Activated CD4-positive, alpha-beta T cell treated with anti-CD3 and anti-CD28 coated beads, Interleukin-2, amount 10 ng/mL, durations not matched to agents 7 days and 5 days (primary cell): ENCODE results near the gene ARHGAP22. TPM values are rescaled to one million over a fixed set of nuclear protein-coding genes. Genes with fewer than 3 reads are reported as not detected.

Experiments
- CTCF ChIA-PET: fragments of 350-600 bp; sonication (Branson Sonifier 250); formaldehyde crosslinking; loops from one replicate; lab custom pipeline; 2021; ENCODE audit warnings: antibody characterized with exemption; lab: Charles Lee
- POLR2A ChIA-PET: fragments of 350-600 bp; sonication (Branson Sonifier 250); formaldehyde crosslinking; loops from one replicate; lab custom pipeline; 2021; ENCODE audit warnings: antibody characterized with exemption; lab: Charles Lee
- DNase-seq: peaks from one replicate; pipeline ENCODE4 v3.0.0-alpha.2; 2020
- H3K27ac Mint-ChIP-seq: one replicate; pipeline ENCODE4 v1.8.0; 2021; ENCODE audit warnings: mild to moderate bottlenecking, moderate library complexity, mixed read lengths
- H3K27me3 Mint-ChIP-seq: one replicate; pipeline ENCODE4 v1.8.0; 2021; ENCODE audit warnings: mixed read lengths
- H3K36me3 Mint-ChIP-seq: one replicate; pipeline ENCODE4 v1.8.0; 2021; ENCODE audit warnings: low read depth, mixed read lengths
- H3K4me1 Mint-ChIP-seq: one replicate; pipeline ENCODE4 v1.8.0; 2021; ENCODE audit warnings: mixed read lengths
- H3K4me3 Mint-ChIP-seq: one replicate; pipeline ENCODE4 v1.8.0; 2021; ENCODE audit warnings: mild to moderate bottlenecking, moderate library complexity, mixed read lengths
- H3K9me3 Mint-ChIP-seq: one replicate; pipeline ENCODE4 v1.8.0; 2021; ENCODE audit warnings: mixed read lengths
- total RNA-seq, 2 experiments: library from RNA; stranded (reverse); gene quantifications; one replicate each; pipeline ENCODE4 v1.2.3, GENCODE V29; 2021

ARHGAP22 gene
- total RNA-seq, 2 experiments from 2014 or later, result not detected

DNA sequence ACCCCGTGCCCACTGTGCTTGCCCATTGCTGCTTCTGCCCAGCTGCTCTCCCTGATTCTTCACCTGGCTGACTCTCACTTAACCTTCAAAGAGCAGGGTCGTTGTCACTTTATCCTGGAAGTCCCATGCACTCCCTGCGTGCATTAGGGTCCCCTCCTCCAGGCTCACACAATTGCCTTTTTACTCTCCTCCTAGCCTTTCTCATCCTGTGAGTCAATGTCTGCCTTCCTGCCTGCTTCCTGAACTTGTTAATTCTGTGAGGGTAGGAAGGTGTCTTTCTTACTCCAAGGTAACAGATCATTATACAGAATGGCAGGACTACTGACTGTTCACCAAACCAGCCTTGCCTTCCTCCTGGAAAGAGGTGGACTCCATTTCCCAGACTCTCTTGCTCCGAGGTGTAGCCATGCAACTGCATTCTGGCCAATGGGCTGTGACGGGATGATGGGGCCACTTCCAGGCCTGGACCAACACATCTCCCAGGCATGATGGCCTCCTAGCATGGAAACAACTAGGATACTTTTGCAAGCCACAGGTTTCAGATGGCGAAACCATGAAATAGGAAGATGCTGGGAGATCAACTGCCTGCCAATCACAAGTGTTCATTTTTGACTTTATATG is 54.7 kb downstream of the ARHGAP22 start:
- no peaks in the 10 kb centered on the region for H3K27me3 Mint-ChIP-seq
- DNase-seq, result no peak
- H3K27ac Mint-ChIP-seq, result no peak overlapping the region
- H3K4me1 Mint-ChIP-seq, result no peaks in the 10 kb centered on the region
- no peak overlapping the region for H3K4me3 Mint-ChIP-seq
- no peaks in the 10 kb centered on the region for H3K36me3 Mint-ChIP-seq
- H3K9me3 Mint-ChIP-seq, result no peaks in the 10 kb centered on the region
- ChIA-PET CTCF (interaction anchor here (1.3 to 1.8 kb wide), 3 partner anchors 10 to 106 kb away, joined by 3 to 7 read pairs (median 3); no protein-coding TSS in a partner anchor), POLR2A (no interaction called here)

DNA sequence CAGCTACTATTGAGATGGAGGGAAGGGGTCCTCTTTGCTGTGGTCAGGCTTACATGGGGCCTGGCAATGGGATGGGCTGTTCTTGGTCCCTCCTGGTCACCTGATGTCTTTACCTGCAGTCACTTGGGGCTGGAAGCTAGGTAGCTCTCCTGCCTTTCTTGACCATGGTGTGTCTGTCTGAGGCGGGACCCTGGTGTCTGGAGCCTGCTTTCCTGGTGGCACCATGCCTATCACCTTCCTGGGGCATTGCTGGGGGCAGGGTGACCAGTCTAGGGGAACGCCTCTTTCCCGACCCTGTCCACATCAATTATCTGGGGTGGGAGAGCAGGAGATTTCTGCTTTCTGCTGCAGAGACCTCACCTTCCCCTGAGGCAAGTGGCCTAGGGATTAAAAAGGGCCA is 55.6 kb downstream of the ARHGAP22 start:
- Mint-ChIP-seq H3K27me3 (no peaks in the 10 kb centered on the region), H3K4me3 (no peak overlapping the region), H3K27ac (no peak overlapping the region), H3K4me1 (no peaks in the 10 kb centered on the region), H3K9me3 (no peaks in the 10 kb centered on the region), H3K36me3 (no peaks in the 10 kb centered on the region)
- POLR2A ChIA-PET, result no interaction called here
- CTCF ChIA-PET, result interaction anchor here (1.2 to 1.4 kb wide), 3 partner anchors 9 to 108 kb away, joined by 3 to 5 read pairs (median 3); no protein-coding TSS in a partner anchor
- DNase-seq, result no peak

DNA sequence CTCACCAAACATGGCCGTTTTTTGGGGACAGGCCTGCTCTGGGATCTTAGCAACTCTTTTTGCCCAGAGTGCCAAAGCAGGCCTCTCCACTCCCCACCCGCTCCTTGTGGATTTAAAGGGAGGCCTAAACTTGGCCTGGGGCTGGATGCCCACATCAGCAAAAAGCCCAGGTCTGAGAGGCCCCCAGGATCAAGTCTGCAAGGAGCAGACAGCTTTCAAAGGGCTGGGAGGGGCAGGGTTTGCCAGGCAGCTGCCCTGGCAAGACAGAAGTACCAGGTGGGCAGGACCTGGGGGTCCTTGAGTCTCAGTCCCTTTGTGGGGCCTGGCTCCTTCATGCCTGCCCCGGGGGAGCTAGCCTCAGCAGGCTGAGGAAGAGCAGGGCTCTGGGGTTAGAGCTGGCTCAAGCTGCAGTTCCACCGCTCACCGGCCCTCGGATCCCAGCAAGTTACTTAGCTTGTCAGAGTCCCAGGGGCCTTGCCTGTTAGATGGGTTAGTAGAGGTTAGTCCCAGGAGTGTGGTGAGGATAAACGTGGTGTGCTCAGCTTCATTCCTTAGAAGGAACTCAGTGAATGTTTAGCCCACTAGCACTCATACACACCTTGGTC is 56.2 kb downstream of the ARHGAP22 start:
- H3K9me3 Mint-ChIP-seq, result no peaks in the 10 kb centered on the region
- no peaks in the 10 kb centered on the region for H3K4me1 Mint-ChIP-seq
- DNase-seq, result no peak
- no peaks in the 10 kb centered on the region for H3K27me3 Mint-ChIP-seq
- CTCF ChIA-PET, result interaction anchor here (1.2 to 1.4 kb wide), 3 partner anchors 9 to 108 kb away, joined by 3 to 5 read pairs (median 3); no protein-coding TSS in a partner anchor
- POLR2A ChIA-PET, result no interaction called here
- no peak overlapping the region for H3K27ac Mint-ChIP-seq
- no peak overlapping the region for H3K4me3 Mint-ChIP-seq
- H3K36me3 Mint-ChIP-seq, result no peaks in the 10 kb centered on the region

DNA sequence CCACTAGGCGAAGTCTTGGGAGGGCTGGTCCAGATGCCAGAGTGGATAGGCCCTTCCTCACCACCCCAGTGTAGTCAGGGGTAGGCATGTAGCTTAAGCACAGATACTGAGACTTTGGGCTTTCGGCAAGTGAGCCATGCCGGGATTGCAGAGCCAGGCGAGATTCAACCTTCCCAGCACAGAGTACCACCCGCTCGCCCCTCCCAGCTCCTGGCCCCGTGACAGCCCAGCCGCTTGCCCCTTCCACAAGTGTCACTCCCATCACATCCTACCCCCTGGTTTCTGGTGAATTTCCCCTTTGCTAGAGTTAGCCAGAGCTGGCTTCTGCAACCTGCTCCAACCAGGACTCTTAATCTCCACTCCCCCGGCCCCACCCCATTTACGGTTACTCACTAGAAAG is 56.9 kb downstream of the ARHGAP22 start:
- DNase-seq, result no peak
- Mint-ChIP-seq H3K9me3 (no peaks in the 10 kb centered on the region), H3K4me3 (no peak overlapping the region), H3K4me1 (no peaks in the 10 kb centered on the region), H3K27ac (no peak overlapping the region), H3K27me3 (no peaks in the 10 kb centered on the region), H3K36me3 (no peaks in the 10 kb centered on the region)
- POLR2A ChIA-PET, result no interaction called here
- CTCF ChIA-PET, result interaction anchor here (2.0 kb wide), 1 partner anchor 108 kb away, joined by 8 read pairs; no protein-coding TSS in a partner anchor

DNA sequence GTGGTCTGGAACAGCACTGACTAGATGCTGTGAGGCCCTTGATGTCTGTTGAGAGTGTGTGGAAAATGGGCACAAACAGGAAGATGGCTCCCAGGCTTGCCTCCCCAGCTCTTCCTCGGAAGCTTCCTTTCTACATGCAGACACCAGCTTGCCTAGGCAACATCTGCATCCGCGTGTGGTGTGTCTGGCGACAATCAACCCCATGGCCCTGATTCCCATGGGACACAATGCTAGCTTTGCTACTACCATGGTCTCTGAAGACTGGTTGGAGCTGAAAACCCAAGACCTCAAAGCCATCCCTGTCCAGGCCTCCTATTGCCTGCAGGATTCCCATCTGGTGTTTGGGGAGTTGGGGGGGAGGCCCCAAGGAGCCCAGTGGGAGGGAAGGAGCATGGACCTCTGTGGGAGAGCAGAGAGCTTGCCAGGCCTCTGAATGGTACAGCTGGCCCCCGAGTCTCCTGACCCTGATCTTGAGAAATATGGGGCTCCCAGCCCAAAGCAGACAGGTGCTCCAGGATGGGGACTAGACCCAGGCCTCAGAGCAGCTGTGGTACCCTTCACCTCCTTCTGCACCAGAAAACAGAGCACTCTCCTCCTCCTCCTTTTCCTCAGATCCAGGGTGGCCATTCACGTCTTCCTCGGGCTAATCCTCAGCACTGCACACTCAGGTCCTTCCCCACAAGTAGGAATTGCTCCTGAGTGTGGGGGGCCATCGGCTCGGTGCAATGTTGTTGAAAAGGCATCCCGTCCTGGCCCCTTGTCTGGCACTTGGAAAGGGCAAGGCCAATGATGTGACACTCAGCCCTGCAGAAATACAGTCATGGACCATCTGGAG is 57.6 kb downstream of the ARHGAP22 start:
- Mint-ChIP-seq H3K27ac (no peak overlapping the region), H3K4me1 (no peaks in the 10 kb centered on the region)

DNA sequence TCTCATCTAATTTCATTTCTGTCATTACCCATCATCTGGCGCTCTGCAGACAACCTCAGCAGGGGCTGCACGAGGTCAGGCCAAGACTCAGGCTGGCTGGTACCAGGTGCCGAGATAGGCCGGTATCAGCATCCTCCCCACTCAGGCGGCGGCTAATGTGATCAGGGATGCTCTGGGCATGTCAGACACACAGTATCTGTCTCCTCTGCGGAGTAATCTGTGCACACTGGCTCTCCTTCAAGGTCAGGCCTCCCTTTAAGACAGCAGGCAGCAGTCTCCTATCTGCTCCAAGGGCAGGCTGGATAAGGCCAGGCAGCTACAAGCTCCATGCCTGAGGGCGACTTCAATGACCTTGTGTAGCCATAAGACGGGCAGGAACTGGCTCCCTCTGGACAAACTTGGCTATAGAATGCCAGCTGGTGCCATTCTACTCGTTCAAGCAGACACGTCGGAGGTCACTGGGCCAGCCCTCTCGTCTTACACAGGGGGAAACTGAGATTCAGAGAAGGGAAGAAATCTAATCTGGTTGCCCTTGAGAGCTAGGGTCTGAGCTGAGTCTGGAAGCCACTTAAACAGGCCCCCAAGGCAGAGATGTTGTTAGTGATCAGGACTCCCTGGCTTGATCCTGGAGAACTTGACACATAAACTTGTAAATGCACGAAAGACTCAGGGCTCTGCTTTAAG is 59.3 kb downstream of the ARHGAP22 start:
- H3K27me3 Mint-ChIP-seq, result no peaks in the 10 kb centered on the region
- H3K36me3 Mint-ChIP-seq, result no peaks in the 10 kb centered on the region
- POLR2A ChIA-PET, result no interaction called here
- no peak overlapping the region for H3K4me3 Mint-ChIP-seq
- CTCF ChIA-PET, result no interaction called here
- H3K4me1 Mint-ChIP-seq, result no peaks in the 10 kb centered on the region
- no peak for DNase-seq
- no peak overlapping the region for H3K27ac Mint-ChIP-seq
- H3K9me3 Mint-ChIP-seq, result no peaks in the 10 kb centered on the region

More for the DNA sequence above, 57.6 kb downstream of the ARHGAP22 start:
- ChIA-PET CTCF (interaction anchor here (2.0 kb wide), 1 partner anchor 109 kb away, joined by 8 read pairs; no protein-coding TSS in a partner anchor), POLR2A (no interaction called here)
- Mint-ChIP-seq H3K27me3 (no peaks in the 10 kb centered on the region), H3K36me3 (no peaks in the 10 kb centered on the region), H3K4me3 (no peak overlapping the region), H3K9me3 (no peaks in the 10 kb centered on the region)
- DNase-seq, result no peak

DNA sequence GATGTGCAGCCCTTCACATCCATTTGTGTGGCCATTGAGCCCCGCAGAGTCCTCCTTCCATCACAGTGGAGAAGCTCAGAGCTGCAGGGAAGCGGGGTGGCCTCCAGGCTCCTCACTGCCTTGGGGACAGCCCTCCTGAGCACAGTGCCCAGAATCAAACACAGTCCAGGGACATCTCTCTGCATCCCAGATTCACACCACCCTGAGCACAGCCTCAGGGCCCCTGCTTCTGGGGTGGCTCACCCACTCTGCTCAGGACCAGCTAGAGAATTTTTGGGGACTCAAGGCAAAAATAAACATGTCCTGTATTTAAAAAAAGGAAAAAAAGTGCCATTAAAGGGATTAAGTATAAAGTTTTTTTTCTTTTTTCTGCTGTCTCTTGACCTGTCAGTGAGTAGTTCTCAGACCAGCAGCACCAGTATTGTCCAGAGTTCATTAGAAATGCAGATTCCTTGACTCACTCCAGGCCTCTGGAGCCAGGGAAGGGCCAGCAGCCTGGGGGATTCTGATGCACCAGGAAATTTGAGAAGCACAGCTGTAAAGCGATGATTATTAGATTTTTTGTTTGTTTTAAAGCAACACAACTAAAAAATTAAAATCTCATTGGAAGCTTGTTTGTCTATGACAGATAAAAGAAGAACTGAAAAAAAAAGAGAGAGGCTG is 61.6 kb downstream of the ARHGAP22 start:
- CTCF ChIA-PET, result interaction anchor here (1.2 kb wide), 1 partner anchor 47 kb away, joined by 3 read pairs; no protein-coding TSS in a partner anchor
- Mint-ChIP-seq H3K4me3 (no peak overlapping the region), H3K27ac (no peak overlapping the region), H3K4me1 (no peaks in the 10 kb centered on the region), H3K27me3 (no peaks in the 10 kb centered on the region), H3K9me3 (no peaks in the 10 kb centered on the region), H3K36me3 (no peaks in the 10 kb centered on the region)
- no peak for DNase-seq
- POLR2A ChIA-PET, result no interaction called here

DNA sequence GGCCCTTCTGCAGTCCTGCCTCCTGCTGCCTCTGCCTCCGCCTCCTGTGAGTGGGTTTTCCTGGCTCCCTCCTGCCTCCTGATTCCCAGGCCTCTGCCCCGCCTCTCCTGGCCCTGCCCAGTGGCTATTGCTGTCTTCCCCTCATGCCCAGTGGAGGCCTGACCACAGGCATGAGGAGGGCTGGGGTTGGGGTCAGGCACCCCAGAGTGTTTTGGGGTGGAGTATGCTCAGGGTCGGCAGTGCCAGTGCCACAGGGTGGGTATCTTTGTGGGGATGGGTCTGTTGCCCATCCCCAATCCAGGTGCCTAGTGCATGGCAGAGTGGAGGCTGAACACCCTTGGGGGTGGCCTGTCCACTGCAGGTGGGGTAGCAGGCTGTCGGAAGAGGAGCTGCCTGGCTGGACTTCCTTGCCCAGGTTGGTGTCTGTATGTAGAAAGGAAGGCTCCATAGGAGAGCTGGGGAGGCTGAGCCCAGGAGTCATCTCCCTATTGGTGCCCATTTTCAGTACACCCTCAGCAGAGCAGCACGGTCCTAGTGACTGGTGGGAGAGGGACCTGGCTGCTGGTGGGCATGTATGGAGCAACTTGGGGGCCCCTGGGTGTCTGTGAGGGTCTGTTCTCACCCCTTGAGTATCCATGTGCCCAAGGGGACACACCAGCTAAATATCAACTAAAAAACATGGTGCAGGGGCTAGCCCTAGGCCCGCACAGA is 62.2 kb downstream of the ARHGAP22 start:
- Mint-ChIP-seq H3K4me1 (no peaks in the 10 kb centered on the region), H3K4me3 (no peak overlapping the region), H3K36me3 (no peaks in the 10 kb centered on the region), H3K9me3 (no peaks in the 10 kb centered on the region), H3K27ac (no peak overlapping the region), H3K27me3 (no peaks in the 10 kb centered on the region)
- no peak for DNase-seq
- CTCF ChIA-PET, result interaction anchor here (1.2 kb wide), 1 partner anchor 46 kb away, joined by 3 read pairs; no protein-coding TSS in a partner anchor
- POLR2A ChIA-PET, result no interaction called here

DNA sequence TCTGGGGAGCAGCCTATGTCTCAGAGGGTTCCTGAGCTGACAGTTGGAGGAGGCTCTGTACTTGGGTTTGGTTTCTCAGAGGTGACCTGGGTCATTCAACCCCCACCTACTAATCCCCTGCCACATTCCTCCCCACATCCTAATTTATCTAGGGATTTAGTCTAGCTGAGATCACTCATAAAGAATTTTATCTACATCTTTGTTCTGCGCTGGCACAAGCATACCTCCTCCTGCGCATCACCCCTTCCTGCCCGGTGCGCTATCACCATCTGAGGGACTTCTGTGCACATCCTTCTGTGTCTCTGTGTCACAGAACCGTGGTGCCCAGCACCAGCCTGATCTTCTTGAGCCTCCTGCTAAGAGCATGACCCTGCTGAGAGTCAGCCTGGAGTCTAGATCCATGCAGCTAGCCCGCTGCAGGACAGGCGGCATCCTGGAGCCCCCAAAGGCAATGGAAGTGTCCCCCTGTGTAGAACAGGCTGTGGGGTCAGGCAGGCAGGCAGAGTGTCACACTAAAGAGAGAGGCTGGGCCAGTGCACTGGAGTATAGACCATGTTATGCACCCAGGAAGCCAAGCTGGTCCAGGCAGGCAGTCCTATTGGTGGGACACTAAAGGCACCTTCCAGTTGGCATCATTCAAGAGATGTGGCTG is 63.6 kb downstream of the ARHGAP22 start:
- H3K27me3 Mint-ChIP-seq, result no peaks in the 10 kb centered on the region
- ChIA-PET POLR2A (no interaction called here), CTCF (no interaction called here)
- DNase-seq, result no peak
- no peak overlapping the region for H3K27ac Mint-ChIP-seq
- no peaks in the 10 kb centered on the region for H3K36me3 Mint-ChIP-seq
- no peaks in the 10 kb centered on the region for H3K4me1 Mint-ChIP-seq
- H3K4me3 Mint-ChIP-seq, result no peak overlapping the region
- H3K9me3 Mint-ChIP-seq, result no peaks in the 10 kb centered on the region

DNA sequence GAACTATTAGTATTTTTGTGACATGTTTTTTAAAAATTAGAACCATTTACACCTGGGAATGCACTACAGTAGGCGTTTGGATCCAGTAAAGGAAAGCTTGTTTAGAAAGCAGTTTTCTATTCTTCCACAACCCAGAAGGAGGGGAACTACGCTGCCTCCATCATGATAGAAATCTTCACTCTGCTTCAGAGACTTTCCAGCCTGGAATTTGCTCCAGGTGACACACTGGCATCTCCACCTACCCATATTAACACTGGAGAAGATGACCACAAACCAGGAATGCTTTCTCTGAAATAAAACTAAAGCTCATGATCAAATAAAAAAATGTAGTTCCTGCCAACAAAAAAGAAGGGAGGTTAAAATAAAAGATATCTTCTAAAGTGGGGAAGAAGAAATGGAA is 66.3 kb downstream of the ARHGAP22 start:
- DNase-seq, result no peak
- ChIA-PET POLR2A (no interaction called here), CTCF (interaction anchor here (1.6 kb wide), 1 partner anchor 118 kb away, joined by 4 read pairs; no protein-coding TSS in a partner anchor)
- Mint-ChIP-seq H3K9me3 (no peaks in the 10 kb centered on the region), H3K27me3 (no peaks in the 10 kb centered on the region), H3K4me3 (no peak overlapping the region), H3K36me3 (no peaks in the 10 kb centered on the region), H3K27ac (no peak overlapping the region), H3K4me1 (no peaks in the 10 kb centered on the region)
